Ovary (tissue), 9 donors: Measurements from ENCODE around the gene TRMT44. TPM values are rescaled to one million over a fixed set of nuclear protein-coding genes. Genes with fewer than 3 reads are reported as not detected.
"Not testable (repeated sequence)": the region's sequence is repeated elsewhere in the genome, so short reads cannot be mapped to it uniquely, and the experiment has no call there.

Experiments
- DNase-seq, 5 donors: peaks; one replicate each; pipeline ENCODE4 v3.0.0-alpha.2; 2019 to 2020
- H3K27ac ChIP-seq, 2 donors: fragments of 200-600 bp; one replicate each; pipeline versions ENCODE4 v1.5.1 to v1.8.0; 2019 to 2022
- H3K27me3 ChIP-seq: fragments of 200-600 bp; one replicate; pipeline ENCODE4 v1.8.0; 2022
- H3K36me3 ChIP-seq: fragments of 200-600 bp; sonication (generic); one replicate; pipeline ENCODE4 v1.5.1; 2019
- H3K4me1 ChIP-seq: one replicate; pipeline ENCODE4 v1.8.1; 2013; ENCODE audit warnings: mild to moderate bottlenecking, moderate library complexity; ENCODE audit not compliant: insufficient read depth
- H3K4me3 ChIP-seq: fragments of 200-600 bp; sonication (generic); one replicate; pipeline ENCODE4 v1.5.1; 2017
- H3K9me3 ChIP-seq, 2 donors: fragments of 200-600 bp in 1 of 2; sonication (generic) in 1 of 2; one replicate each; pipeline versions ENCODE4 v1.5.1 to v1.8.1; 2013 to 2019; ENCODE audit warnings: mild to moderate bottlenecking in 1 of 2, moderate library complexity in 1 of 2
- CTCF ChIP-seq, 3 donors: fragments of 450-650 bp in 2 of 3; fragments of 200-600 bp in 1 of 3; IDR thresholded peaks; one replicate each; pipeline versions ENCODE4 v1.5.1 to v1.8.0; 2016 to 2022; ENCODE audit warnings: antibody characterized with exemption in 3 of 3, mild to moderate bottlenecking in 1 of 3
- EP300 ChIP-seq: sonication (generic); formaldehyde crosslinking; IDR thresholded peaks from one replicate; pipeline ENCODE4 v1.6.1; 2017; ENCODE audit warnings: antibody characterized with exemption
- POLR2A ChIP-seq: fragments of 450-650 bp; IDR thresholded peaks from one replicate; pipeline ENCODE4 v1.6.1; 2017; ENCODE audit warnings: antibody characterized with exemption, mild to moderate bottlenecking, moderate library complexity
- WGBS, 3 donors: extraction: QIAGEN DNeasy Blood & Tissue Kit in 1 of 3; methylation state at CpG; one replicate each; pipeline versions ENCODE4 v1.1.5 to v1.1.7; 2013 to 2017; 5-methylcytosine and 5-hydroxymethylcytosine counted together
- intact Hi-C, 4 donors: fragments of 100-400 bp; cut with DNase I; formaldehyde crosslinking; loops; one replicate each; pipeline versions ENCODE4 v1.11.0 to v1.15.1; 2022 to 2023
- polyA plus RNA-seq, 2 donors: library from polyadenylated mRNA; stranded (reverse); fragments of 200-250 nt in 1 of 2; fragments of 350-450 nt in 1 of 2; fragmentation: Illumina TruSeq in 1 of 2; extraction: RNeasy Lipid Tissue Mini Kit (QIAGEN cat#74804) in 1 of 2; gene quantifications; one replicate each; pipeline ENCODE4 v1.2.3, GENCODE V29; 2013 to 2014
- total RNA-seq, 7 donors: library from RNA; depleted of rRNA in 2 of 7; stranded (reverse); fragments of >200 nt in 2 of 7; fragmentation: NEBNext Ultra II Directional in 3 of 7; extraction: Animal tissue kit (Norgen Biotek cat#: 25700) in 3 of 7; gene quantifications; one replicate each; pipeline versions ENCODE4 v1.1.0 to v1.2.4, GENCODE V29; 2016 to 2023
- donor health status: DM: no; HTN: no; CAD: no; lungs with moderate emphysema.
- donor health status: DM: no; HTN: no; CAD: no.
- donor health status: Bipolar disorder and iron deficiency.
- donor health status: DM: yes; HTN: yes; CAD: no.
- donor health status: DM: no; HTN: no; CAD: no.
- donor health status: DM: yes; HTN: yes; CAD: no.

Gene TRMT44
- total and polyA plus RNA-seq, 9 donors: 14.6 to 54.8 (median 32.8) TPM

DNA sequence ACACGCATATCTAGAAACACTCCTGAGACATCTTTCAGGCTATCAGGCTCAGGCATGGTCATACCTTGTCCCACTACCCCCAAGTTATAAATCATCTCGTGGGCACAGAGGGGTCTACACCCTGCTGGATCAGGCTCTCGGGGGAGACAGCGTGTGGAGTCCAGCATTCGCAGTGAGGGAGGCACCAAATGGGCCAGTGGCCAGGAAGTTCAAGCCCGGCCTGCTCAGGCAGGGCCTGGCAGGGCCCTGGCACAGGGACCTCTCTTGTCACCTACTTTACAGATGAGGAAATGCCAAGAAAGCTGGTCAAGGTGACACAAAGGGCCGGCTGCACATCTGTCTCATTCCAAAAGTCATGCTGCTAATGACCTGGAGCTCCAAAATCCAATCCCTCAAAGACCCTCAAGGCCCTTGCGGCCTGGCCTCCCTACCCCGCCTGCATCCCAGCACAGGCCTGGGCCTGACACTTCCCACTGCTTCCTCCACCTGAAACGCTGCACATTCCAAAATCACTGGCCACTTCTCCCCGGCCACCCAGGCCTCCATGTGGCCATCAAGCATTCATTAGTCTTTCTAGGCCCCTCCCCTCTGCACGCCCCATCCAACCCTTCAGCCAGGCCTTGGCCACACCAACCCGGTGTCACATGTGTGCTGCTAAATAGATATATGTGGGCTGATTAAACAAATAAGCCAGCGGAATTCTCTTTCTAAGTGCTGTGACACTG, 35.6 kb upstream of the TRMT44 start:
- 78 to 84% (median 79%) methylated on average over 14 of the region's 14 CpGs for WGBS, 3 donors
- no peaks in the 10 kb centered on the region for H3K9me3 ChIP-seq
- no peaks in the 10 kb centered on the region for H3K27me3 ChIP-seq
- TF ChIP-seq EP300: no peak
- TF ChIP-seq CTCF (IDR thresholded peaks at IDR 0.05): no peak
- no peak for TF ChIP-seq POLR2A
- peaks cover 1% of the 10 kb centered on the region for H3K4me1 ChIP-seq
- no peak for DNase-seq
- H3K4me3 ChIP-seq: no peak overlapping the region
- intact Hi-C loops: loop anchor here (2.0 to 10.0 kb wide), 5 partner anchors 130 to 240 kb away; no protein-coding TSS in a partner anchor
- no peak overlapping the region for H3K27ac ChIP-seq
- no peaks in the 10 kb centered on the region for H3K36me3 ChIP-seq

DNA sequence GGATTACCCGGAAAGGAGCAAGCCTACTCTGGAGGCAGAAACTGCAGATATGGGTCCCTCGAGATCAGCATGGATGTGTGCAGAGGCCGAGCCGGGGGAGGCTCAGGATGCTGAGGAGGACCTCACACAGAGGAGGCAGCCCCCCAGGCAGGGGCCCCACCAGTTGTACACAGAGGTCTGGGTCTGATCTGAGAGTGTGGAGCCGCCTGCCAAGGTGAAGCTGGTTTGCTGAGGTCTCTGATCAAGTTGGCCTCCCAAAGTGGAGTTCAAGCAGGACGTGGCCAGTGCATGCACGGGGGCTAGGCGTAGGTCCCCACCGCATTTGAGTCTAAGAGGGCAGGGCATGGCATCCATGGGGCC, 35.1 kb upstream of the TRMT44 start:
- TF ChIP-seq CTCF (IDR thresholded peaks at IDR 0.05) (no peak), EP300 (no peak), POLR2A (no peak)
- Histone ChIP-seq H3K27ac (no peak overlapping the region), H3K4me3 (no peak overlapping the region), H3K27me3 (no peaks in the 10 kb centered on the region), H3K9me3 (no peaks in the 10 kb centered on the region), H3K4me1 (peaks cover 1% of the 10 kb centered on the region), H3K36me3 (no peaks in the 10 kb centered on the region)
- intact Hi-C loops: loop anchor here (2.0 to 10.0 kb wide), 5 partner anchors 131 to 241 kb away; no protein-coding TSS in a partner anchor
- 80 to 87% (median 86%) methylated on average over 9 of the region's 9 CpGs for WGBS, 3 donors
- no peak for DNase-seq

DNA sequence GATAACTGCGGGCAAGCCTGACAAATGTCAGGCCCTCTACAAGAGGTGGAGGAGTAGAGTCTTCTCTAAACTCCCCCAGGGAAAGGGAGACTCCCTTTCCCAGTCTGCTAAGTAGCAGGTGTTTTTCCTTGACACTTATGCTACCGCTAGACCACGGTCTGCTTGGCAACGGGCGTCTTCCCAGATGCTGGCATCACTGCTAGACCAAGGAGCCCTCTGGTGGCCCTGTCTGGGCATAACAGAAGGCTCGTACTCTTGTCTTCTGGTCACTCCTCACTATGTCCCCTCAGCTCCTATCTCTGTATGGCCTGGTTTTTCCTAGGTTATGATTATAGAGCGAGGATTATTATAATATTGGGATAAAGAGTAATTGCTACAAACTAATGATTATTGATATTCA, 33.7 kb upstream of the TRMT44 start:
- H3K9me3 ChIP-seq, H3K36me3 ChIP-seq, H3K27ac ChIP-seq, H3K4me3 ChIP-seq, H3K4me1 ChIP-seq, H3K27me3 ChIP-seq: not testable (repeated sequence)
- peak in 2 of 3 donors; percentile 22 to 27 for TF ChIP-seq CTCF (IDR thresholded peaks at IDR 0.05)
- intact Hi-C loops: loop anchor here in 3 of 4 donors (10.0 kb wide), 3 partner anchors 132 to 242 kb away; no protein-coding TSS in a partner anchor
- DNase-seq: peak in 4 of 5 donors; percentile 54 to 77 (median 70)
- 49 to 59% (median 54%) methylated on average over 7 of the region's 7 CpGs for WGBS, 3 donors

GRCh38 chr4:8407316-8407715, 33.3 kb upstream of the TRMT44 start:
- no peak for TF ChIP-seq POLR2A
- TF ChIP-seq CTCF (IDR thresholded peaks at IDR 0.05): no peak
- no peak for TF ChIP-seq EP300
- no peaks in the 10 kb centered on the region for H3K27me3 ChIP-seq
- intact Hi-C loops: loop anchor here in 3 of 4 donors (10.0 kb wide), 3 partner anchors 133 to 243 kb away; no protein-coding TSS in a partner anchor
- WGBS, 3 donors: 96 to 97% (median 97%) methylated on average over 14 of the region's 14 CpGs
- no peaks in the 10 kb centered on the region for H3K9me3 ChIP-seq
- no peak overlapping the region for H3K4me3 ChIP-seq
- no peak for DNase-seq
- no peak overlapping the region for H3K27ac ChIP-seq
- H3K36me3 ChIP-seq: no peaks in the 10 kb centered on the region
- peaks cover 1% of the 10 kb centered on the region for H3K4me1 ChIP-seq
